ENCODE measurements around the gene CELF4. TPM values are rescaled to one million over a fixed set of nuclear protein-coding genes. Genes with fewer than 3 reads are reported as not detected.

CELF4 gene
- total and polyA plus RNA-seq, 7 donors = 0.60 to 5.0 (median 1.8) TPM; not detected in 1

DNA sequence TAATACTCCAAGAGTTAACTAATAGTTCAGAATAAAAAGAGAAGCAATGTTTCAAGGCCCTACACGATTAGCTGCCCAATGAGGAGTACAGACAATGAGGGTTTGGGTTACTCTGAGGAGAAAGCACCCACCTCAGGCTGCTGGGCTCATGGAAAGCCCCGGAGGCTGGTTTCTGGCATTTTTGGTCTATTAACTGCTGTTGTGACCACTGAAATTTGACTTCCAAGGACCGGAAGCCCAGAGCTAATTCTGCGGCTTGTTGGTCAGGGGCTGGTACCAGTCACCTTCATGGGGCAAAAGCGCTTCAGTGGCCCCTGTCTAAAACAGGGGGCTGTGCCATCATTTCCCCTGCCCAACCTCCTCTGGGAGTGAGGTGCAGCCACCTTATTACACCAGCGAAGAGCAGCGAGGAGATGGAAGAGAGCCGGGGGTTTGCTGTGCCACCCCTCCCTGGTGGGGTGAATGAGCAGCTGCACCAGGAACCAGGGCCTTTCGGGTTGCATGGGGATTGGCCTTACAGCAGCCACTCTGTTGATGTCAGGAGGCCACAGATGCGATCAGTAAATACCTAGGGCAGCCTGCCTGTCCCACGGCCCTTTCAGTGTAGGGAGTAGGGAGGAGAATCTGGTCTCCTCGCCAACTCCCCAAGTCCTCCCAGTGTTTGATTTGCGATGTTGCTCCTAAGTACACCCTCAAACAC, 131.3 kb downstream of the CELF4 start:
- H3K36me3 ChIP-seq = no peaks in the 10 kb centered on the region
- no peaks in the 10 kb centered on the region for H3K9me3 ChIP-seq
- H3K27me3 ChIP-seq = no peaks in the 10 kb centered on the region
- no peak overlapping the region for H3K27ac ChIP-seq
- 75 to 87% methylated on average over 13 of the region's 13 CpGs for WGBS, 2 donors
- no peak for DNase-seq
- intact Hi-C loops (cut with DNase I) = no loop called here
- no peaks in the 10 kb centered on the region for H3K4me1 ChIP-seq
- no peak for TF ChIP-seq CTCF (IDR thresholded peaks at IDR 0.05)
- TF ChIP-seq POLR2AphosphoS5 (IDR thresholded peaks at IDR 0.05) = no peak
- no peak for TF ChIP-seq EP300 (IDR thresholded peaks at IDR 0.05)
- no peak for TF ChIP-seq POLR2A (IDR thresholded peaks at IDR 0.05)
- H3K4me3 ChIP-seq = no peak overlapping the region

DNA sequence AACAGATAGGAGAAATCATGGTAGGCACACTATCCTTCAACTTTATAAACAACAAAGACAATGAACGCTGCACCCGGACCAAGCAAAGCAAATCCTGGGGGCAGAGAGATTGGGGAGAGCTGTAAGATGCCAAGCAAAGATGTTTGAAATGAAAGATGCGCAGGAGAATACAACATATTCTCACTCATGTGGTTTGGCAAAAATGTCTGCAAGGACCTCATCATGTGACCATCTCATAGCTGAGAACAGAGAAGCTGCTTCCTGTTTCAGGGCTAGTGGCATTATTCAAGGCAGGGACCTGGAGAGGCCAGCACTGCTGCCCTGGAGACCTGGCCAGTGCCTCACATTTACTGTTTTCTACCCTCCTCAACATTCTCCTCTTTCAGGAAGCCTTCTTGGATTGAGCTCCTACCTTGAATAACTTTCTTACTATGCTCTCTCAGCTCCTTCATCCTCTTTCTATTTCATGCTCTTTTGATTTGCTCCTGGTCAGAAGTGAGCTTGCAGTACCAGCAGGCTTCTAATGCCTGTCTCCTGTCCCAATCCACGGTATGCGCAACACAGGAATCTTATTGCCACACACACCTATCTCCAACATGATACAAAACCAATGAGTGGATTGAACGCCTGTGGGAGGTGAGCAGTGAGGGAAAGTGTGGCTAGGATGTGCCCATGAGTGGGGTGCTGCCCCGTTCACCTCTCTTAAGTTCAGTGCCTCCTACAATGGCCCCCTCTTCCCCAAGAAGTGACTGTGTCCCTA, 133.0 kb downstream of the CELF4 start:
- intact Hi-C loops (cut with DNase I) = no loop called here
- no peaks in the 10 kb centered on the region for H3K36me3 ChIP-seq
- H3K27me3 ChIP-seq = no peaks in the 10 kb centered on the region
- no peaks in the 10 kb centered on the region for H3K9me3 ChIP-seq
- no peaks in the 10 kb centered on the region for H3K4me1 ChIP-seq
- TF ChIP-seq EP300 (IDR thresholded peaks at IDR 0.05) (no peak), POLR2A (IDR thresholded peaks at IDR 0.05) (no peak), CTCF (IDR thresholded peaks at IDR 0.05) (no peak), POLR2AphosphoS5 (IDR thresholded peaks at IDR 0.05) (no peak)
- H3K4me3 ChIP-seq = no peak overlapping the region
- H3K27ac ChIP-seq = no peak overlapping the region
- DNase-seq = no peak
- 80 to 91% methylated on average over 7 of the region's 7 CpGs for WGBS, 2 donors

GRCh38 chr18:37430357-37431076, 135.1 kb downstream of the CELF4 start:
- DNase-seq = no peak
- TF ChIP-seq POLR2A (IDR thresholded peaks at IDR 0.05) (no peak), EP300 (IDR thresholded peaks at IDR 0.05) (no peak), POLR2AphosphoS5 (IDR thresholded peaks at IDR 0.05) (no peak)
- 64 to 66% methylated on average over 6 of the region's 6 CpGs for WGBS, 2 donors
- no peaks in the 10 kb centered on the region for H3K9me3 ChIP-seq
- H3K4me3 ChIP-seq = no peak overlapping the region
- no peak overlapping the region for H3K27ac ChIP-seq
- H3K36me3 ChIP-seq = no peaks in the 10 kb centered on the region
- H3K27me3 ChIP-seq = no peaks in the 10 kb centered on the region
- intact Hi-C loops (cut with DNase I) = no loop called here
- no peaks in the 10 kb centered on the region for H3K4me1 ChIP-seq

- intact Hi-C loops (cut with DNase I) = no loop called here
- TF ChIP-seq EP300 (IDR thresholded peaks at IDR 0.05) = no peak
These were observed 135.8 kb downstream of the CELF4 start for GRCh38 chr18:37429791-37430190.

DNA sequence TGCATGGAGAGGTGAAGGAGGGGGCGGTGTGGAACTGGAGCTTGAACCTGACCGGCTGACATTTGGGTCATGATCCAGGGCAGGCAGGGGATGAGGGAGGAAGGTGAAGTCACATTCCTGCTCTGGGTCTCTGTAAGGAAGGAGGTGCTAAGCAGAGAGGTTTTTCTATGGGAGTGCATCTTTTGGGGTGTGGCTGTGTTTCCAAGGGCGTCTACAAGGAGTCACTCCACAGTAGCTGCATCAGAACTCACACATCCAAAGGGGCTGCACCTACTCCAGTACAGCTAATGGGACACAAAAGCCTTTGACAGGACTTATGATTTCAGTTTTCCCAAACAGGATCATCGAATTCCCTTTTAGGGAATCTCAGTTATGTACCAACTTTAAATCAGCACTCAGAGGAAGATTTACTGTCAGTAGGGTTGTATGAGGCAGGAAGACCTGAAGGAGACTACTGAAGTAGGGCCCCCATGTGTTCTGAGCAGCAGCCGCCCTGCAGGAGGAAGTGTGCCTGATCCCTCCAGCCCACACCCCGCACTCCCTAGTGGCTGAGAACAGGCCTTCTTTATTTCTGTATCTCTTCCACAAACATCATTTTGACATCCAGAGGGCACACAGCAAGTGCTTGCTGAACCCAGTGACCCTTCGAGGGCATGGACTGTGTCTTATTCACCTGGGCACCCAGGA, 137.2 kb downstream of the CELF4 start:
- no peak for DNase-seq
- 69% methylated on average over 7 of the region's 7 CpGs for WGBS, 2 donors
- Histone ChIP-seq H3K9me3 (no peaks in the 10 kb centered on the region), H3K4me1 (no peaks in the 10 kb centered on the region), H3K36me3 (no peaks in the 10 kb centered on the region), H3K27me3 (no peaks in the 10 kb centered on the region), H3K4me3 (no peak overlapping the region), H3K27ac (no peak overlapping the region)
- TF ChIP-seq EP300 (IDR thresholded peaks at IDR 0.05) (no peak), POLR2A (IDR thresholded peaks at IDR 0.05) (no peak), POLR2AphosphoS5 (IDR thresholded peaks at IDR 0.05) (no peak), CTCF (IDR thresholded peaks at IDR 0.05) (no peak)
- intact Hi-C loops (cut with DNase I) = no loop called here

More at GRCh38 chr18:37429791-37430190, 135.8 kb downstream of the CELF4 start:
- no peak overlapping the region for H3K4me3 ChIP-seq
- no peaks in the 10 kb centered on the region for H3K36me3 ChIP-seq
- DNase-seq = no peak
- no peaks in the 10 kb centered on the region for H3K27me3 ChIP-seq
- no peak overlapping the region for H3K27ac ChIP-seq
- H3K9me3 ChIP-seq = no peaks in the 10 kb centered on the region
- H3K4me1 ChIP-seq = no peaks in the 10 kb centered on the region
- WGBS, 2 donors = 79 to 84% methylated on average over 4 of the region's 4 CpGs
